Frontal cortex (tissue), 4 donors: ENCODE measurements around the gene KERA. TPM values are rescaled to one million over a fixed set of nuclear protein-coding genes. Genes with fewer than 3 reads are reported as not detected.

Experiments used
- DNase-seq, 2 donors: peaks; one replicate each; pipeline ENCODE4 v3.0.0; 2012; ENCODE audit warnings: low spot score in 2 of 2
- FAIRE-seq: peaks from 2 replicates; lab custom pipeline; 2012; peaks lifted over from hg19 to GRCh38; lab: Jason Lieb, UNC
- total RNA-seq: library from RNA; depleted of rRNA; stranded (reverse); fragments of >200 nt; gene quantifications from one replicate; pipeline ENCODE4 v1.2.3, GENCODE V29; 2014
- donor health status: control.
- donor health status: control.
- donor health status: control.

The KERA gene
- total RNA-seq, 1 donor from 2014 or later, result 1.2 TPM

- no peak for DNase-seq
Measured at GRCh38 chr12:91074851-91075250, 17.0 kb upstream of the KERA start.

GRCh38 chr12:91074154-91074709 lies 16.4 kb upstream of the KERA start:
- no peak for FAIRE-seq
- DNase-seq, result no peak

More at GRCh38 chr12:91074851-91075250, 17.0 kb upstream of the KERA start:
- FAIRE-seq, result no peak

- DNase-seq, result no peak
- FAIRE-seq, result no peak
Measured at GRCh38 chr12:91073426-91073825, 15.6 kb upstream of the KERA start.

GRCh38 chr12:91072931-91073330 lies 15.1 kb upstream of the KERA start:
- FAIRE-seq (no peak), DNase-seq (no peak)

- no peak for DNase-seq
- no peak for FAIRE-seq
Measured at GRCh38 chr12:91070936-91071335, 13.1 kb upstream of the KERA start.

GRCh38 chr12:91065396-91065795 lies 7.6 kb upstream of the KERA start:
- DNase-seq, result no peak

GRCh38 chr12:91064640-91065039 lies 6.8 kb upstream of the KERA start:
- FAIRE-seq, result no peak

More at GRCh38 chr12:91065396-91065795, 7.6 kb upstream of the KERA start:
- FAIRE-seq, result no peak

GRCh38 chr12:91061091-91061490 lies 3.3 kb upstream of the KERA start:
- DNase-seq, result no peak
- FAIRE-seq, result peak; percentile 10

More at GRCh38 chr12:91064640-91065039, 6.8 kb upstream of the KERA start:
- DNase-seq, result no peak

GRCh38 chr12:91059211-91059610 lies 1.4 kb upstream of the KERA start:
- FAIRE-seq, result no peak

GRCh38 chr12:91058786-91059185 lies 962 bp upstream of the KERA start:
- DNase-seq, result no peak
- FAIRE-seq, result no peak

More at GRCh38 chr12:91059211-91059610, 1.4 kb upstream of the KERA start:
- no peak for DNase-seq

GRCh38 chr12:91056488-91056887 lies 1.3 kb downstream of the KERA start:
- FAIRE-seq (no peak), DNase-seq (no peak)

- FAIRE-seq (no peak), DNase-seq (no peak)
Measured at GRCh38 chr12:91055976-91056375, 1.8 kb downstream of the KERA start.

- FAIRE-seq, result no peak
- no peak for DNase-seq
Measured at GRCh38 chr12:91053951-91054715, 3.7 kb downstream of the KERA start.

GRCh38 chr12:91052026-91052425 lies 5.8 kb downstream of the KERA start:
- no peak for DNase-seq
- no peak for FAIRE-seq

- FAIRE-seq, result no peak
Measured at GRCh38 chr12:91044586-91044985, 13.2 kb downstream of the KERA start.

GRCh38 chr12:91043408-91043807 lies 14.4 kb downstream of the KERA start:
- no peak for DNase-seq
- no peak for FAIRE-seq

More at GRCh38 chr12:91044586-91044985, 13.2 kb downstream of the KERA start:
- no peak for DNase-seq

GRCh38 chr12:91040096-91040755 lies 17.6 kb downstream of the KERA start:
- no peak for DNase-seq
- no peak for FAIRE-seq

GRCh38 chr12:91037276-91037675 lies 20.5 kb downstream of the KERA start:
- DNase-seq (no peak), FAIRE-seq (no peak)

- FAIRE-seq (no peak), DNase-seq (no peak)
Measured at GRCh38 chr12:91033251-91033650, 24.6 kb downstream of the KERA start.

GRCh38 chr12:91023326-91024004 lies 34.4 kb downstream of the KERA start:
- FAIRE-seq (no peak), DNase-seq (no peak)
